ENCODE results near the gene PIGU.

DNA sequence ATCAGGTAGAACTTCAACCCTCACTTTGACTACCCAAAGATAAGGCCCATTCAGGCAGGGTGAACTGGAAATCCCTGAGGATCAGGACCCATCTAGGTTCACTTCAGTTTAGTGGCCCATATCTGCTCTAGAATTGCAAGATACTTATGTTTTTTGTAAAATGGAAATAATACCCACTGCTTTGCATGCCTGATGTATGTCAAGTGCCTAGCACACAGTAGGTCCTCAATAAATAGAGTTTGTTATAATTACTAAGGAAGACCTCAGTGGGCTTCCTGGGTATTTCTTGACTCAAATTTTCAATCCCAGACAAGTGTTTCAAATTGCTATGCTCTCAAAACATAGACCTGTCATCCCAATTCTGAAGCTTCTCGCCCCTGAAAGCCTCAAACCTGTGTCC is 32.5 kb downstream of the PIGU start:
- TF ChIP-seq CTCF (IDR thresholded peaks at IDR 0.05): no peak
- no peak for TF ChIP-seq ZFX (IDR thresholded peaks at IDR 0.05; ENCODE audit: borderline replicate concordance)
